HEK293 (cell line): ENCODE data around the gene ZDHHC11.
"Not testable (repeated sequence)": the region's sequence is repeated elsewhere in the genome, so short reads cannot be mapped to it uniquely, and the experiment has no call there.

ENCODE experiments used
- CTCF ChIA-PET: fragments of 350-600 bp; formaldehyde crosslinking; extraction: SDS; loops from one replicate; lab custom pipeline; 2021; ENCODE audit warnings: antibody characterized with exemption; lab: Yijun Ruan, JAX
- POLR2A ChIA-PET: fragments of 300-600 bp; formaldehyde crosslinking; extraction: SDS; loops from one replicate; lab custom pipeline; 2020; ENCODE audit warnings: antibody characterized with exemption, inconsistent platforms; lab: Yijun Ruan, JAX
- H3K27ac ChIP-seq: fragments of 200-500 bp; sonication (Bioruptor generic); 2 replicates; pipeline ENCODE4 v1.5.1; 2014; ENCODE audit warnings: low read depth, low read length, control low read depth, inconsistent platforms; ENCODE audit errors: extremely low read depth
- H3K36me3 ChIP-seq, 2 experiments: fragments of 200-500 bp in 1 of 2; sonication (Bioruptor generic) in 1 of 2; 1 replicate in 1 of 2; 2 replicates in 1 of 2; pipeline ENCODE4 v1.5.1; 2014 to 2017; ENCODE audit warnings: inconsistent platforms in 2 of 2, low read length in 2 of 2; ENCODE audit not compliant: control insufficient read depth in 2 of 2, insufficient read depth in 1 of 2
- H3K4me1 ChIP-seq: fragments of 200-500 bp; sonication (Bioruptor generic); 2 replicates; pipeline ENCODE4 v1.5.1; 2014; ENCODE audit warnings: mild to moderate bottlenecking, low read length, inconsistent platforms; ENCODE audit not compliant: control insufficient read depth, insufficient read depth
- H3K4me3 ChIP-seq: 2 replicates; pipeline ENCODE4 v1.5.1; 2011; ENCODE audit warnings: low read depth, mild to moderate bottlenecking, control low read depth, low read length, moderate library complexity
- H3K9me3 ChIP-seq: fragments of 200-500 bp; sonication (Bioruptor generic); 2 replicates; pipeline ENCODE4 v1.5.1; 2014; ENCODE audit warnings: low read depth, low read length, inconsistent platforms; ENCODE audit not compliant: control insufficient read depth, insufficient read depth
- ZNF114 ChIP-seq: fragments of 450-650 bp; formaldehyde crosslinking; IDR thresholded peaks from 2 replicates; pipeline ENCODE4 v1.5.0; 2017; ENCODE audit warnings: missing biosample characterization, missing genetic modification characterization
- ZNF335 ChIP-seq: fragments of 450-650 bp; formaldehyde crosslinking; conservative IDR thresholded peaks from 2 replicates; pipeline ENCODE4 v1.5.1; 2016; ENCODE audit warnings: missing biosample characterization, missing genetic modification characterization
- ZNF549 ChIP-seq: fragments of 450-650 bp; IDR thresholded peaks from 2 replicates; pipeline ENCODE4 v1.5.1; 2018; ENCODE audit warnings: missing biosample characterization, missing genetic modification characterization, mild to moderate bottlenecking, inconsistent platforms, moderate library complexity
- TF ChIP-seq, protein P1 (sequence below): fragments of 450-650 bp; formaldehyde crosslinking; IDR thresholded peaks from 2 replicates; pipeline ENCODE4 v1.5.1; 2016; ENCODE audit warnings: missing biosample characterization, missing genetic modification characterization
- TF ChIP-seq, protein P2 (sequence below): fragments of 450-650 bp; formaldehyde crosslinking; conservative IDR thresholded peaks from 2 replicates; pipeline ENCODE4 v1.5.1; 2016; ENCODE audit warnings: low read depth, missing biosample characterization, missing genetic modification characterization

Gene ZDHHC11

DNA sequence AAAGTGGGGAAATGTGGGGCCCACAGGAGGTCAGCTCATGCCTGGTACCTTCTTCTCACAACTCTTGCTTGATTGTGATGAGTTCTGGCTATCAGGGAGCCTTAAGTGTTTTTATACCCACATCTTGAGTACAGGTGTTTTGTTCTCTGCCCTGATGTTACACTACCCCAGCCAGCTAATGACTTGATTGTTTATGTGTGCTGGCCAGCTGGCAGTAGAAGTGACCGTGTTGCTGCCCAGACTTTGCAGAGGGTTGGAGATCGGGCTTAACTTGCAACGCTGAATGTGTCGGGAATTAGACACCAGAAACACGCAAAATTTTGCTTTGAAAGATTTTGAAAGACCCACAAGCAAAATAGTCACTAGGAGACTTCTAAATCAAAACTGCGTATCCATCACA, 49.3 kb downstream of the ZDHHC11 start:
- H3K36me3 ChIP-seq, result no peaks in the 10 kb centered on the region
- ChIA-PET CTCF (no interaction called here), POLR2A (no interaction called here)

DNA sequence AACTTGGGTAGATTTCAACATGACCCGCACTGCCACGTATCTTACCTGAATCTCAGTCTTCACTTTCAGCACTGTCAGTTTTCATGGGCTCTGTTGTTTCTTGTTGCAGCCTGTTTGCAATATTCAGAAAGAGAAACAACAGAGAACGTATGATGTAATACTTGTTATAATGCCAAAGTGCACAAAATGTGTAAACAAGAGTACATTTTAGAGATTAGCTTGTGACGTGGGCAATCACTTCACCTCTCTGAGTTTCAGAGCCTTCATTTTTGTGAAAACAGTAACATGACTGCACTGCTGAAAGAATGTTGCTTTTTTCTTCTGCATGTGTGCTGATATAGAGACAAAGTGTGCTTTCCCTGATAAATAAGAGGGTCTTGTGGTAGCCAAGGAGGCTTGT, 49.7 kb downstream of the ZDHHC11 start:
- POLR2A ChIA-PET, H3K27ac ChIP-seq, H3K36me3 ChIP-seq, H3K4me3 ChIP-seq, CTCF ChIA-PET, H3K9me3 ChIP-seq, H3K4me1 ChIP-seq: not testable (repeated sequence)

More for the DNA sequence above, 49.3 kb downstream of the ZDHHC11 start:
- TF ChIP-seq ZNF549 (tag by site-specific recombination) (no peak), ZNF335 (tag by site-specific recombination) (no peak), ZNF114 (tag by site-specific recombination) (no peak)
- TF ChIP-seq, protein P1, sequence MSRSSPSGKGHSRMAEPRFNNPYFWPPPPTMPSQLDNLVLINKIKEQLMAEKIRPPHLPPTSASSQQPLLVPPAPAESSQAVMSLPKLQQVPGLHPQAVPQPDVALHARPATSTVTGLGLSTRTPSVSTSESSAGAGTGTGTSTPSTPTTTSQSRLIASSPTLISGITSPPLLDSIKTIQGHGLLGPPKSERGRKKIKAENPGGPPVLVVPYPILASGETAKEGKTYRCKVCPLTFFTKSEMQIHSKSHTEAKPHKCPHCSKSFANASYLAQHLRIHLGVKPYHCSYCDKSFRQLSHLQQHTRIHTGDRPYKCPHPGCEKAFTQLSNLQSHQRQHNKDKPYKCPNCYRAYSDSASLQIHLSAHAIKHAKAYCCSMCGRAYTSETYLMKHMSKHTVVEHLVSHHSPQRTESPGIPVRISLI, result no peak
- TF ChIP-seq, protein P2, sequence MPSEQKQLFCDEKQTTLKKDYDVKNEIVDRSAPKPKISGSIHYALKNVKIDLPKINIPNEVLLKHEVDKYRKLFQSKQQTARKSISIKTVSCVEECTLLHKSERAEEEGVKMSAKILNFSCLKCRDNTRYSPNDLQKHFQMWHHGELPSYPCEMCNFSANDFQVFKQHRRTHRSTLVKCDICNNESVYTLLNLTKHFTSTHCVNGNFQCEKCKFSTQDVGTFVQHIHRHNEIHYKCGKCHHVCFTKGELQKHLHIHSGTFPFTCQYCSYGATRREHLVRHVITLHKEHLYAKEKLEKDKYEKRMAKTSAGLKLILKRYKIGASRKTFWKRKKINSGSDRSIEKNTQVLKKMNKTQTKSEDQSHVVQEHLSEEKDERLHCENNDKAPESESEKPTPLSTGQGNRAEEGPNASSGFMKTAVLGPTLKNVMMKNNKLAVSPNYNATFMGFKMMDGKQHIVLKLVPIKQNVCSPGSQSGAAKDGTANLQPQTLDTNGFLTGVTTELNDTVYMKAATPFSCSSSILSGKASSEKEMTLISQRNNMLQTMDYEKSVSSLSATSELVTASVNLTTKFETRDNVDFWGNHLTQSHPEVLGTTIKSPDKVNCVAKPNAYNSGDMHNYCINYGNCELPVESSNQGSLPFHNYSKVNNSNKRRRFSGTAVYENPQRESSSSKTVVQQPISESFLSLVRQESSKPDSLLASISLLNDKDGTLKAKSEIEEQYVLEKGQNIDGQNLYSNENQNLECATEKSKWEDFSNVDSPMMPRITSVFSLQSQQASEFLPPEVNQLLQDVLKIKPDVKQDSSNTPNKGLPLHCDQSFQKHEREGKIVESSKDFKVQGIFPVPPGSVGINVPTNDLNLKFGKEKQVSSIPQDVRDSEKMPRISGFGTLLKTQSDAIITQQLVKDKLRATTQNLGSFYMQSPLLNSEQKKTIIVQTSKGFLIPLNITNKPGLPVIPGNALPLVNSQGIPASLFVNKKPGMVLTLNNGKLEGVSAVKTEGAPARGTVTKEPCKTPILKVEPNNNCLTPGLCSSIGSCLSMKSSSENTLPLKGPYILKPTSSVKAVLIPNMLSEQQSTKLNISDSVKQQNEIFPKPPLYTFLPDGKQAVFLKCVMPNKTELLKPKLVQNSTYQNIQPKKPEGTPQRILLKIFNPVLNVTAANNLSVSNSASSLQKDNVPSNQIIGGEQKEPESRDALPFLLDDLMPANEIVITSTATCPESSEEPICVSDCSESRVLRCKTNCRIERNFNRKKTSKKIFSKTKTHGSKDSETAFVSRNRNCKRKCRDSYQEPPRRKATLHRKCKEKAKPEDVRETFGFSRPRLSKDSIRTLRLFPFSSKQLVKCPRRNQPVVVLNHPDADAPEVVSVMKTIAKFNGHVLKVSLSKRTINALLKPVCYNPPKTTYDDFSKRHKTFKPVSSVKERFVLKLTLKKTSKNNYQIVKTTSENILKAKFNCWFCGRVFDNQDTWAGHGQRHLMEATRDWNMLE (tag by site-specific recombination), result no peak
- H3K9me3 ChIP-seq, result no peaks in the 10 kb centered on the region
- no peaks in the 10 kb centered on the region for H3K4me1 ChIP-seq
- no peak overlapping the region for H3K27ac ChIP-seq
- H3K4me3 ChIP-seq, result no peak overlapping the region

DNA sequence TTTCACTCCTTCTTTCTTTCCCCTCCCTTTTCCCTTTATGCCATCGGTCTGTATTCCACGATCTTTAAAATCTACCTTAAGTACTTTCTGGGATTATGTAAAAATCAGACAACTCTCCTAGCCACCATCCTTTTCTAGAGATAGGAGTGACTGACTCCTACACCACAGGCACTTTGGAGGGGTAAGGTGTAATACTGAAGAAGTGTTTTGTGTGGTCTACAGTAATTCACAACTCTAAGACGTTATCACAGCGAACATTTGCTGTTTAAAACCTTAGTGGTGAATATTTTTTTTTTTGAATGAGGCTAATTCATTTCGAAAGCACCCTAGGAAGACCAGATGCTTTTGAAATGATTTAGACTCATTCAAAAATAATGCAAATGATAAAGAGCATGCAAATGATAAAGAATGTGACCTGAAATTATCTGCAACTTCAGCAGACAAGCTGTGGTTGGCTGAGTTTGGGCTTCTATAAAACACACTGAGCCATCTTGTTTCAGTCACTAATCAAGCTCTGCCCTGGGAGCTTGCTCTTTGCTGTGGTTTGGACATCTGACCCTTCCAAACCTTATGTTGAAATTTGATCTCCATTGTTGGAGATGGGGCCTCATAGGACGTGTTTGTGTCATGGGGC, 52.2 kb downstream of the ZDHHC11 start:
- POLR2A ChIA-PET, H3K9me3 ChIP-seq, H3K4me1 ChIP-seq, H3K36me3 ChIP-seq, H3K27ac ChIP-seq, H3K4me3 ChIP-seq, CTCF ChIA-PET: not testable (repeated sequence)

DNA sequence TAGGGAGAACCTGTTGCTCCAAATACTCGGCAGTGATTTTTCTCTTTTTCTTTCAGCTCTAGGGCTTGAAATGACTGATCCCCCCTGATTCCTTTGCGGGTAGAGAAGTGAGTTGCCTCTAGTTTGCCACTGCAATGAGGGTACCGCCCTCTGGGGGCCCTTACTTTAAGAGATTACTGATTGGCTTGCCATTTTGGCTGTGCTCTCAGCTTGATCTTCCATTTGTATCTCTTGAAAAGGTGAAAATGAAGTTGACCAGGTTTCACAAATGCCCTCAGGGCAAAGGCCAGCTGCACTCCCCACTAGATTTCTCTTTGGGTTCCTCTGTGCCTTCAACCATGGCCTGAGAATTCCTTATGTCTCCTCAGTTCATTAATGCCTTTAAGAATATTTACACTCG, 52.8 kb downstream of the ZDHHC11 start:
- H3K9me3 ChIP-seq, CTCF ChIA-PET, H3K27ac ChIP-seq, POLR2A ChIA-PET, H3K4me1 ChIP-seq, H3K4me3 ChIP-seq, H3K36me3 ChIP-seq: not testable (repeated sequence)

DNA sequence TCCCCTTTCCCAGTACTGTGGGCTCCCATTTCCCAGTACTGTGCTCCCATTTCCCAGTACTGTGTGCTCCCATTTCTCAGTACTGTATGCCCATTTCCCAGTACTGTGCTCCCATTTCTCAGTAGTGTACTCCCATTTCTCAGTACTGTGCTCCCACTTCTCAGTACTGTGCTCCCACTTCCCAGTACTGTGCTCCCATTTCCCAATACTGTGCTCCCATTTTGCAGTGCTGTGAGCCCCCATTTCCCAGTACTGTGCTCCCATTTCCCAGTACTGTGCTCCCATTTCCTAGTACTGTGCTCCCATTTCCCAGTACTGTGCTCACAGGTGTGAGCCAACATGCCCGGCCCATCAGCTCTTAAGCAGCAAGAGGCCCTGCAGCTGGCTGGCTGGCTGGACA, 54.9 kb downstream of the ZDHHC11 start:
- CTCF ChIA-PET, H3K4me3 ChIP-seq, H3K36me3 ChIP-seq, H3K27ac ChIP-seq, POLR2A ChIA-PET, H3K9me3 ChIP-seq, H3K4me1 ChIP-seq: not testable (repeated sequence)

DNA sequence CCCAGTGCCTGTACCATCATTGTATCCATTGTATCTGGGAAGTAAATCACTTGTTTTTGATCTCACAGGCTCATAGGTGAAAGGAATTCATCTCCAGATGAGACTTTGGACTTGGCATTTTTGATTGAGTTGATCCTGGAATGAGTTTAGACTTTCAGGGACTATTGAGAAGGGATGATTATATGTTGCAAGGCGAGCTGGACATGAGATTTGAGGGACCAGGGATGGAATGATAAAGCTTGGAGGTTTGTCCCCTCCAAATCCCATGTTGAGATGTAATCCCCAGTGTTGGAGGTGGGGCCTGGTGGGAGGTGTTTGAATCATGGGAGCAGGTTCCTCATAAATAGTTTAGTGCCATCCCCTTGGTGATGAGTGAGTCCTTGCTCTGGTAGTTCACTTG, 55.8 kb downstream of the ZDHHC11 start:
- CTCF ChIA-PET, H3K4me3 ChIP-seq, POLR2A ChIA-PET: not testable (repeated sequence)

DNA sequence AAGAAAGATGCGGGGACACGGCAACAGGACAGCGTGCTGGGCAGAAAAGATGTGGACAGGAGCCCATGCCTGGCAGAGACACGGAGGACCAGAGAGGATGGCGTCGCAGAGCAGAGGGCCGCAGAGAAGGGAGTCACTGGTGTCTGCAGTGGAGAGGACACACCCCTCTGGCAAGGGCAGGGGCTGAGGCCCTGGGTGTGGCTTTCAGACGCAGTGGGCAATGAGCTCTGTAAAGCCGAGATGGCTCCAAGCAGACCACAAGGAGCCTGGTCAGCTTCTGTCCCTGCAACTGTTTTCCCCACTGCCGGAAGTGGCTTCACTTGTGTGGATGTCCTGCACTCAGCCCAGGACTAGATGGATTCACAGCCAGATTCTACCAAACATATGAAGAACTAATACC, 62.1 kb downstream of the ZDHHC11 start:
- CTCF ChIA-PET, H3K4me1 ChIP-seq, H3K36me3 ChIP-seq, H3K4me3 ChIP-seq, H3K27ac ChIP-seq, H3K9me3 ChIP-seq: not testable (repeated sequence)
- POLR2A ChIA-PET, result interaction anchor here (0.6 kb wide), 1 partner anchor 92 kb away, joined by 5 read pairs; no protein-coding TSS in a partner anchor

More for the DNA sequence above, 55.8 kb downstream of the ZDHHC11 start:
- not testable (repeated sequence) for H3K36me3 ChIP-seq, H3K9me3 ChIP-seq, H3K27ac ChIP-seq, H3K4me1 ChIP-seq

DNA sequence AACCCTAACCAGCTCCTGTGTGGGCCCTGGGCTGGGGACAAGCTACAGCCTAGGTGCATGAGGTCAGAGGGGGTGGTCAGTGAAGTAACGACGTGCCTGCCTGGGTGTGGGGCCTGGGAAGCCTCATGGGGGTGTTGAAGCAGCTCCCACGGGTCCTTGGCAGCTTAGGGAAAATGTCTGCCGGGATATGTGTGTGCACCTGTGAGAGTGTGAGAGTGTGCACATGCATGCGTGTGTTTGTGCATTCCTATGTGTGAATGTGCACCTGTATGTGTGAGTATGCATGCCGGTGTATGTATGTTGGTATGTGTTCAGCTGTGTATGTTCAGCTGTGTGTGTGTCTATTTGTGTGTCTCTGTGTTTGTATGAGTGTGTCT, 62.9 kb downstream of the ZDHHC11 start:
- POLR2A ChIA-PET, result interaction anchor here (0.6 to 0.7 kb wide), 2 partner anchors 92 to 95 kb away, joined by 3 read pairs; partner anchors contain the start of gene TPPP
- H3K4me1 ChIP-seq, H3K27ac ChIP-seq, H3K9me3 ChIP-seq, CTCF ChIA-PET, H3K36me3 ChIP-seq, H3K4me3 ChIP-seq: not testable (repeated sequence)
